ENCODE results near the gene REPIN1.

Gene REPIN1

DNA sequence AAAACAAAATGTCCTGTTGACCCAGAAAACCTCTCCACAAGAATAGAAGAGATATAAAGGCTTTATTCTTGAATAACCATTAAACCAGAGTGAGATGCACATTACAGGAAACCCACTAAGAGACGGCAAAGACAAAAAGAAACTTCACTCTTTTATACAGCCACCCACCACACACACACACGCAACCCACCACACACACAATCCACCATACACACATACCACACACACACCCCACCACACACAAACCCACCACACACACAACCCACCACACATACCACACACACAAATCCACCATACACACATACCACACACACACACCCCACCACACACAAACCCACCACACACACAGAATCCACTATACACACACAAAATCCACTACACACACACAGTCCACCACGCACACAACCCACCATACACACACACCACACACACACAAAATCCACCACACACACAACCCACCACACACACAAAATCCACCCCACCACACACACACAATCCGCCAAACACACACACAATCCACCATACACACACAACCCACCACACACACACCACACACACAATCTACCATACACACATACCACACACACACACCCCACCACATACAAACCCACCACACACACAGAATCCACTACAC is 9.5 kb upstream of the REPIN1 start:
- in situ Hi-C loops (cut with HindIII; ENCODE audit: low sequenced_read_pairs): no loop called here

DNA sequence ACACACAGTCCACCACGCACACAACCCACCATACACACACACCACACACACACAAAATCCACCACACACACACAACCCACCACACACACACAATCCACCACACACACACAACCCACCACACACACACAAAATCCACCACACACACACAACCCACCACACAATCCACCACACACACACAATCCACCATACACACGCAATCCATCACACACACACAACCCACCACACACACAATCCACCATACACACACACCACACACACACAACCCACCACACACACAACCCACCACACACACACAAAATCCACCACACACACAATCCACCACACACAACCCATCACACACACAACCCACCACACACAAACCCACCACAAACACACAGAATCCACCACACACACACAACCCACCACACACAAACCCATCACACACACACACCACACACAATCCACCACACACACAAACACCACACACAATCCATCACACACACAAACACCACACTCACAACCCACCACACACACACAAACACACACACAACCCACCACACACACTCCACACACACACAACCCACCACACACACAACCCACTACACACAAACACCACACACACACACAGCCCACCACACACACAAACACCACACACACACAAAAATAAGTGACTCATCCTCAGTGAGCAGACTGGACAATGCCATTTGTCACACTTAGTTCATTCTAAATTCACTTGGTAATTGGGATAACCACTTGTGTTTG is 8.8 kb upstream of the REPIN1 start:
- in situ Hi-C loops (cut with HindIII; ENCODE audit: low sequenced_read_pairs): loop anchor here (5.0 kb wide), 1 partner anchor 63 kb away; no protein-coding TSS in a partner anchor

DNA sequence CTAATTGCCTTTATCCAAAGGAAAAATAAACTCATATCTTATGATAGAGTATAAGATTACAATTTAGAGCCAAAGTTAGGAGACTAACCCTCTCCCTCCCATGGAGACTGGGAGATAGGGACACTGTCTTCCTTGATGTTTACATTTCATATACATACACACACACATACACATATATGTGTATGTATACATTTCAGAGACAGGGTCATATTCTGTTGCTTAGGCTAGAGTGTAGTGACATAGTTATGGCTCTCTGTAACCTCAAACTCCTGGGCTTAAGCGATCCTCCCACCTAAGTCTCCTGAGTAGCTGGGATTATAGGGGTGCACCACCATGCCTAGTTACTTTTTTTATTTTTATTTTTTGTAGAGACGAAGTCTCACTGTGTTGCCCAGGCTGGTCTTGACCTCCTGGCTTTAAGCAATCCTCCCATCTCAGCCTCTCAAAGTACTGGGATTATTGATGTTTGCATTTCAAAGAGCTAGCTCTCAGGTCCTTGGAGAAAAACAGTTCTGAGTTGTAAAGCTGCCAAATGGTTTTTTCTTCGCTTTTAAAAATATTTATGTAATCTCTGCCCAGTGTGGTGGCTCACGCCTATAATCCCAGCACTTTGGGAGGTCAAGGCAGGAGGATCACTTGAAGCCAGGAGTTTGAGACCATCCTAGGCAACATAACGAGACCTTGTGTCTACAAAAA is 8.1 kb upstream of the REPIN1 start:
- in situ Hi-C loops (cut with HindIII; ENCODE audit: low sequenced_read_pairs): loop anchor here (5.0 kb wide), 1 partner anchor 62 kb away; no protein-coding TSS in a partner anchor

DNA sequence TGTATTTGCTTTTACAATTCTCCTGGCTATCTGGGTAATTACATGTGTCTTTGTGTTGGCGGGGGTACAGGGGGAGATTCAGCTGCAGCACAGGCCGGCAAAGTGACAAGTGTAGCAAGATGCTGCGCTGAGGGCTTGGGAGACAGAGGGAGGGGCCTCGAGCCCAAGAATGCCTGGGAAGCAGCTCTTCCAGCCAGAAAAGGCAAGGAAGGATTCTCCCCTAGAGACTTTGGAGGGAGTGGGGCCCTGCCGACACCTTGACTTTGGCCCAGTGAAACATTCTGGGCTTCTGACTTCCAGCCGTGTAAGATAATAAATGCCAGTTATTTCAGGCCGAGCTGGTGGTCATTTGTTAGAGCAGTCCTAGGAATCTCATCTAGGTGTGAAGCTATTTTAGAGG is 7.2 kb upstream of the REPIN1 start:
- in situ Hi-C loops (cut with HindIII; ENCODE audit: low sequenced_read_pairs): loop anchor here (5.0 kb wide), 1 partner anchor 61 kb away; no protein-coding TSS in a partner anchor

DNA sequence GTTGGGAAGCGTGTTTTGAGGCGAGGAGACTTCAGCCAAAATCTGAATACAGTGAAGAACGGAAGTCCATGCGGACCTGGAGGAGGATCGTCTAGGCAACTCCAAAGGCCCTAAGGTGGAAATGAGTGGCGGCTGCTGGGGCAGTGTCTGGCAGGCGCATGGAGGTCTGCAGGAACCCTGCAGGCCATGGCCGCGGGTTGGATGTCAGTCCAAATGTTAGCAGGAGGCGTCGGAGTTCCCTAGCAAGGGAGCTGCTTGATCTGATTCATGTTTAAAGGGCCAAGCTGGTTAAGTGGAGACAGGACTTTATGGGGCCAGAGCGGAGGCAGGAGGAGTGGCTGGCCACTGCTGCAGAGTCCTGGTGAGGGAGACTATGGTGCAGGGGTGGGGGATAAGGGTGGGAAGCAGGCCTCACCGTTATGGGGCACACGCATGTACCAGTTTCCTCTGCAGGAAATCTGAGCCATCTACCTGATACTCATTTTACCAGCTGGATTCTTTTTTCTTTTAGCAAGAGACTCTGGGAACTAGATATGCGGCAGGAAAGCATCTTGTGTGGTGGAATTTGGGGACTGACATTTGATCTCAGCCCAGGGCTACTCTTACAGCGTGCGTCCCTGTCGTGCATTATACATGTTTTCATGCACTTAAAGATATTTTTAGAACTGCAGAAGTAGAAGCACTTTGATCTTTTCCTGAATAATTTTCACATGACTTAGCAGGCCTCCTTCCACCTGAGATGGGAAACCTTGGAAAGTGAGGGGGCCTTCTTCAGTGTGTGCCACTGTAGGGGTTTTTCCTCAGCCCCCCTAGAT is 6.6 kb upstream of the REPIN1 start:
- in situ Hi-C loops (cut with HindIII; ENCODE audit: low sequenced_read_pairs): loop anchor here (5.0 kb wide), 1 partner anchor 60 kb away; no protein-coding TSS in a partner anchor

DNA sequence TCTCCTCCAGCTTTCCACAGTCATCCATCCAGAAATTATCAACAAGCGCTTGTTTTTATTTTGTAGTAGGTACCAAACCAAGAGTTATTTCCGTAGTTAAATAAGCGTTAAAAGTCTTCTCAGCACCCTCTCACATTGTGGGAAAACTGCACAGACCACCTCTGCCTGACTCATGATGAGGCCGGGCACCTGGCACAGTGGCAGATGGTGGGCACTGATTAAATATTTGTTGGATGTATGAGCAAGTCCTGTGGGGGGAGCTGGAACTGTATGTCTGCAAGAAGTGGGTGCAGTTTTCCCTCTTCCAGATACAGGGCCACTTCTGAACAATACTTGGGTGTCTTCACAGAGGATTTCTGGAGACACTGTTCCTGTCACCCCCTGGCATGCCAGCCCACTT is 5.3 kb upstream of the REPIN1 start:
- in situ Hi-C loops (cut with HindIII; ENCODE audit: low sequenced_read_pairs): loop anchor here (5.0 kb wide), 1 partner anchor 59 kb away; no protein-coding TSS in a partner anchor

DNA sequence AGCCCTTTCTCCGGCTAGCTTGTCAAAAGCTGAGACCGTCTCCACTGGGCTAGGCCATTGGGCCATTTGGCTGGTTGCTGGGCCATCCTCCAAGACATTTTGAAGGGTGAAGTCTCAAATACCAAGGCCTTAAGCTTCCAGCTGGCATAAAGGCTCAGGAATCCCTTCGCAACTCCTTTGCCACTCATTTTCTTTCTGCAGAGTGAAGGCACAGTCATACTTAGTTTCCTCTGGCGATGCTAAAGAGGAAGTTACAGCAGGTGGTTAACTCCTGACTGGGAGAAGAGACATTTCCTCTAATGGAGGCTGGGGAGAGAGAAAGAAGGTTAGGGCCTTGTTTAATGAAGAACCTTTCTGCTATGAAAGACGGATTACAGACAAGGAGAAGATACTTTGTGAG is 4.8 kb upstream of the REPIN1 start:
- in situ Hi-C loops (cut with HindIII; ENCODE audit: low sequenced_read_pairs): loop anchor here (5.0 kb wide), 1 partner anchor 58 kb away; no protein-coding TSS in a partner anchor

DNA sequence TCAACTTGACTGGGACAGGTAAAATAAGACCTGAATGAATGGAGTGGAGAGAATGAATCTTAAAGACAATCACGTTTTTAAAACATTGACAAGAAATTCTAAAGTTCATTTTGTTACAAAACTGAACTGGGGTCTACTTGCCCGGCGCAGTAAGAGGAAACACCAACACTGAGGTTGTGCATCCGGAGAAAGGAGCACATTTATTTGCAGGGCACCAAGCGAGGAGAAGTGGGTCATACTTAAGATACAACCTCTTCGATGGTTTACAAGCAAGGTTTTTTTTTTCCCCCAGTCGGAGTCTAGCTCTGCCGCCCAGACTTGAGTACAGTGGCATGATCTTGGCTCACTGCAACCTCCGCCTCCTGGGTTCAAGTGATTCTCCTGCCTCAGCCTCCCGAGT is 3.4 kb upstream of the REPIN1 start:
- in situ Hi-C loops (cut with HindIII; ENCODE audit: low sequenced_read_pairs): no loop called here

DNA sequence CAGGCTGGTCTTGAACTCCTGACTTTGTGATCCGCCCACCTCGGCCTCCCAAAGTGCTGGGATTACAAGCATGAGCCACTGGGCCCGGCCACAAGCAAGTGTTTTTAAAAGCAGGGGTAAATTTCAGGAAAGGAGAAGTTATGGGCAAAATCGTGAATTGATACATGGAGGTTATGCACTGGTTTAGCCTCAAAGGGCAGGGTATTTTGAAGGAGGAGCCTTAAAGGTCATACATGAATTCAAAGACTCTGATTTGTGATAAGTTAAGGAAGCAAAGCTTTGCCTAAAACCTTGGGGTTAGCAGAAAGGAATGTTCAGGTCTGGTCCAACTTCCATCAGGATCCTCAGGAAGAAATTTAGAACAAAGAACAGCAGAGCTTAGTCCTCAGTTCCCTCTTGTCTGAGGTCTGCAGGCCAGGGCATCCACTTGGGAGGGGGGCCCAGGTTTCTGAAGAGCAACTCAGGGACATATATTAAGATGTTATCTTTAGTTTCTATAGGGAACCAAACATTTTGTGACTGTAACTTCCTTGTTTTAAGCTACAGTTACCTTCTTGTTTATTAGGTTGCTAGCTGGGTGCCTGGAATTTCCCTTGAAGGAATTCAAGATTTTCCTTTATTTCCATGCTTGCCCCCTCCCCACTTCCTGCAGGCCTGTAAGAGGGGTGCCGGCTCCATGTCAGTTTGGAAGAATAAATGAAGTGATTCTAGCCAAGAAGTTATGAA is 2.8 kb upstream of the REPIN1 start:
- in situ Hi-C loops (cut with HindIII; ENCODE audit: low sequenced_read_pairs): no loop called here

DNA sequence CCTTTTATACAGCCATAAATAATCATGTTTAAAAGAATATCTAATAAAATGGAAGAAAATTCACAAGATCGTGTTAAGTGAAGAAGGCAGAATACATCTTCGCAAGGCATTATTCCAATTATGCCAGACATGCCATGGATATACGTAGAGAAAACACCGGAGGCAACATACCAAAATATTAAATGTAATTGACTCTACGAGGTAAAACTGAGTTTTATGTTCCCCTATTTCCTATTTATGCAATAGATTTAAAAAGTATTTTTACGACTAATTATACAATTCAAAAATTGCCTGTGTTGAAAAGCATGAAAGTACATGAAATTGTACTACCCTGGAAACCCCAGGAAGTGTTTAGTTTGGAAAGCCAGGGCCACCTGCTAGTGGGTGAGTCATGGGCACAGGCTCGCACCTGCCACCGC is 936 bp upstream of the REPIN1 start:
- in situ Hi-C loops (cut with HindIII; ENCODE audit: low sequenced_read_pairs): no loop called here

DNA sequence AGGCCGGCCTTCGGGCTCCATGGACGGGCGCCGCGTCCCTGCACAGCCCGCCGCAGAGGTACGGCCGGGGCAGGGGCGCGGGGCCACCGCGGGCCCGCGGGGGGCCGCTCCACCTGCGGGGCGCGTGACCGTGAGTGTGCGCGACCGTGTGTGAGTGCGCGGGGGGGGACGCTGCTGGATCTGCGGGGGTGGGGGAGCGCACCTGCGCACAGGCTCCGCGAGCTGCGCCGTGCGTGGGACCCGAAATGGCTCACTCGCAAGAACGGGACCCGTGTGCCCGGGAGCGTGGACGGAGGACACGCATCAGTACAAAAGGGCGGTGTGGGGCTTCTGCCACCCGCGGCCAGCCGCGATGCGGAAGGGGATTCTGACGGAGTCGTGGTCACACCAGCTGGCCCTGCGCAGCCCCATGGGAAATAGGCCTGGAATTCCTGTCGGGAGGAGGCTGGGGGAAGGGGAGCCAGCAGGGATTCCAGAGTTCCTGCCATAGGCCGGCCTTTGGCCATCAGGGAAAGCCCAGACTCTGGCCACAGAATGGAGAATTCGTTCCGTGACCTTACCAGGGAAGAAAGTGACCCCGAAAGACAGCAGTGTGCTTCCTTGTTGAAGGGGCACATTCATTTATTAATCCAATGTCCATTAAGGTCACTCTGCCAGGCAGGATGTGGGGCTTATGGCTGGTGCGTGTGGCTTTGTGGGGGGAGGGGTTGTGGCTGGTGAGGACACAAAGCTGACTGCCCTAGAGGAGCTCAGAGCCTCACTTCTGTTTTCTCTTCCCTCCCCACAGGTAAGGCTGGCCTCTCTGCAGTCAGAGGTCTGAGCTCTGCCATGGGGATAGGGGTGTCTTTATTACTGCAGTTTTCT is 494 bp downstream of the REPIN1 start:
- in situ Hi-C loops (cut with HindIII; ENCODE audit: low sequenced_read_pairs): no loop called here

DNA sequence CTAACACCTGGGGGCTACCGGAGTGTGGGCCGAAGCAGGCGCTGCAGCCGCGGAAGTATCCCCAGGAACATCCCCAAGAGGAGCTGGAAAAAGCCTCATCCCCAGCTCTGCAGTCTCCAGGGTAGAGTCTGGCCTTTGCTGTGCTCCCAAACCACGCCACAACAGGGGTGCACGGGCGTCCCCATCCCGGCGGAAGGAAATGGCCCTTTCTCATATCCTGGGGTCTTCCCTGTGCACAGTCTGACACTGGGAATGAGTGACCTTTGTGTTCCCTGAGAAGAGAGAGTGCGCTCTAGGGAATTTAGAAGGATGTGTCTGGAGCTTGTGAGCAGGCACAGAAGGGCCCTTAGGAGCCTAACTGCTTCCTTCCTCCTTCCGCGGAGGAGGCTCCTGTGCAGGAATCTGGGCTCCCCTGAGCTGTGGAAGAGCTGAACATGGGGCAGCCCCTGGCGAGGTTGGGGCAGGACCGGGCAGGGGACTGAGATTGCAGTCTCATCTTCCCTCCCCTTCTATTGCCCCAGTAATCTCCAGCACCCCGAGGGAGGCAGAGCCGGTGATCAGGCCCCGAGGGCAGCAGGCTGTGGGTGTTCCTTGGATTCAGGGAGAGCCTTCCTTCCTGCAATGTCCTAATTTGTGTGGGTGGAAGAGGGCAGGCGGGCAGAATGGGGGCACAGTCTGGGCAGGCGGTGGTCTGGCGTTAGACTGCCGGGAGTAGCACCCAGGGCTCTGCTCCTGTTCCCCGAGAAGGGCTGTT is 1.3 kb downstream of the REPIN1 start:
- in situ Hi-C loops (cut with HindIII; ENCODE audit: low sequenced_read_pairs): no loop called here

DNA sequence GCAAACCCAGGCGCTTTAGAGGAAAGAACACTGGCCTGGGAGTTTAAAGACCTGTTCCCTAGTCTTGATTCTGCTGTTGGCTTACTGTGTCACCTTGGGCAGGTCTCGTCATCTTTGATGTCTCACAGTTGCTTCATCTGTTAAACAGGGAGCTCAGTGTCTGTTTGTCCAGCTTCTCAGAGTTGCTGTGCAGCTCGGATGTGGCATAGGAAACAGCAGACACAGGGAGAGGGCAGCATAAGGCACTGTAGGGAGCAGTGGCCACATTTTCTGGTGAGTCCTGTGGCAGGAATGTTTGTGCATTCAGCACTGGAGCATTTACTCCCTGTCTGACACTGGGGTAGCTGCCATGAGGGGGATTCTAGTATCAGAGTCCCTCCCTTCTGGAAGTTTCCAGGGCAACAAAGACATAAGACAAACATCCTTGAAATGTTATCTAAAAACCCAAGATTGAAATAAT is 2.0 kb downstream of the REPIN1 start:
- in situ Hi-C loops (cut with HindIII; ENCODE audit: low sequenced_read_pairs): no loop called here

DNA sequence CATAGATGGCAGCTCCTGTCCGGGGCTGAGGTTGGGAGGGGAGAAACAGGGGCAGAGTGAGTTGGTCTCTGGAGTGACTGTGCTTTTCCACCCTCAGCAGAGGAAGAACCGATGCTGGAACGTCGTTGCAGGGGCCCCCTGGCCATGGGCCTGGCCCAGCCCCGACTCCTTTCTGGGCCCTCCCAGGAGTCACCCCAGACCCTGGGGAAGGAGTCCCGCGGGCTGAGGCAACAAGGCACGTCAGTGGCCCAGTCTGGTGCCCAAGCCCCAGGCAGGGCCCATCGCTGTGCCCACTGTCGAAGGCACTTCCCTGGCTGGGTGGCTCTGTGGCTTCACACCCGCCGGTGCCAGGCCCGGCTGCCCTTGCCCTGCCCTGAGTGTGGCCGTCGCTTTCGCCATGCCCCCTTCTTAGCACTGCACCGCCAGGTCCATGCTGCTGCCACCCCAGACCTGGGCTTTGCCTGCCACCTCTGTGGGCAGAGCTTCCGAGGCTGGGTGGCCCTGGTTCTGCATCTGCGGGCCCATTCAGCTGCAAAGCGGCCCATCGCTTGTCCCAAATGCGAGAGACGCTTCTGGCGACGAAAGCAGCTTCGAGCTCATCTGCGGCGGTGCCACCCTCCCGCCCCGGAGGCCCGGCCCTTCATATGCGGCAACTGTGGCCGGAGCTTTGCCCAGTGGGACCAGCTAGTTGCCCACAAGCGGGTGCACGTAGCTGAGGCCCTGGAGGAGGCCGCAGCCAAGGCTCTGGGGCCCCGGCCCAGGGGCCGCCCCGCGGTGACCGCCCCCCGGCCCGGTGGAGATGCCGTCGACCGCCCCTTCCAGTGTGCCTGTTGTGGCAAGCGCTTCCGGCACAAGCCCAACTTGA is 2.7 kb downstream of the REPIN1 start:
- in situ Hi-C loops (cut with HindIII; ENCODE audit: low sequenced_read_pairs): no loop called here

DNA sequence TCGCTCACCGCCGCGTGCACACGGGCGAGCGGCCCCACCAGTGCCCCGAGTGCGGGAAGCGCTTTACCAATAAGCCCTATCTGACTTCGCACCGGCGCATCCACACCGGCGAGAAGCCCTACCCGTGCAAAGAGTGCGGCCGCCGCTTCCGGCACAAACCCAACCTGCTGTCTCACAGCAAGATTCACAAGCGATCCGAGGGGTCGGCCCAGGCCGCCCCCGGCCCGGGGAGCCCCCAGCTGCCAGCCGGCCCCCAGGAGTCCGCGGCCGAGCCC is 3.3 kb downstream of the REPIN1 start:
- in situ Hi-C loops (cut with HindIII; ENCODE audit: low sequenced_read_pairs): no loop called here

DNA sequence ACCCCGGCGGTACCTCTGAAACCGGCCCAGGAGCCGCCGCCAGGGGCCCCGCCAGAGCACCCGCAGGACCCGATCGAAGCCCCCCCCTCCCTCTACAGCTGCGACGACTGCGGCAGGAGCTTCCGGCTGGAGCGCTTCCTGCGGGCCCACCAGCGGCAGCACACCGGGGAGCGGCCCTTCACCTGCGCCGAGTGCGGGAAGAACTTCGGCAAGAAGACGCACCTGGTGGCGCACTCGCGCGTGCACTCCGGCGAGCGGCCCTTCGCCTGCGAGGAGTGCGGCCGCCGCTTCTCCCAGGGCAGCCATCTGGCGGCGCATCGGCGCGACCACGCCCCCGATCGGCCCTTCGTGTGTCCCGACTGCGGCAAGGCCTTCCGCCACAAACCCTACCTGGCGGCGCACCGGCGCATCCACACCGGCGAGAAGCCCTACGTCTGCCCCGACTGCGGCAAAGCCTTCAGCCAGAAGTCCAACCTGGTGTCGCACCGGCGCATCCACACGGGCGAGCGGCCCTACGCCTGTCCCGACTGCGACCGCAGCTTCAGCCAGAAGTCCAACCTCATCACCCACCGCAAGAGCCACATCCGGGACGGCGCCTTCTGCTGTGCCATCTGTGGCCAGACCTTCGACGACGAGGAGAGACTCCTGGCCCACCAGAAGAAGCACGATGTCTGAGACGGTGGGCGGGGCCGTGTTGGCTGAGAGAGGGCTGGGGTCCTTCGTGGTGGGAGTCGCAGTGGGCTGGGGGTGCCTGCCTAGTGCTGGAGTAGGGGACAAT is 3.8 kb downstream of the REPIN1 start:
- in situ Hi-C loops (cut with HindIII; ENCODE audit: low sequenced_read_pairs): no loop called here

Measured in endothelial cell of hepatic sinusoid (primary cell).